ENCODE data around the gene GJC2.

Gene GJC2

GRCh38 chr1:228204958-228205357 is 55.2 kb downstream of the GJC2 start:
- H3K4me3 ChIP-seq (ENCODE audit: low read length, poor library complexity, severe bottlenecking), result no peak overlapping the region
- H3K4me2 ChIP-seq (ENCODE audit: low read depth, low read length, poor library complexity, severe bottlenecking), result no peak overlapping the region
- H3K9ac ChIP-seq (ENCODE audit: low read depth, low read length, poor library complexity, severe bottlenecking), result no peak overlapping the region
- no peaks in the 10 kb centered on the region for H3K27me3 ChIP-seq (ENCODE audit: insufficient read depth, low read length, poor library complexity, severe bottlenecking)
- peaks cover 1% of the 10 kb centered on the region; the same call in 1 of the 2 replicates for H3K9me3 ChIP-seq (ENCODE audit: insufficient read depth, low read depth, low read length)
- H3K79me2 ChIP-seq (ENCODE audit: insufficient read depth, low read length), result no peaks in the 10 kb centered on the region
- no peaks in the 10 kb centered on the region for H3K4me1 ChIP-seq (ENCODE audit: insufficient read depth, low read length, poor library complexity, severe bottlenecking)
- H2AFZ ChIP-seq (ENCODE audit: low read length), result no peak overlapping the region
- H3K36me3 ChIP-seq (ENCODE audit: insufficient read depth, low read length), result no peaks in the 10 kb centered on the region
- H3F3A ChIP-seq (ENCODE audit: low read depth), result no peaks in the 10 kb centered on the region
- no peak for TF ChIP-seq EZH2phosphoT487 (IDR thresholded peaks at IDR 0.05; ENCODE audit: borderline replicate concordance)
- TF ChIP-seq, protein P1, sequence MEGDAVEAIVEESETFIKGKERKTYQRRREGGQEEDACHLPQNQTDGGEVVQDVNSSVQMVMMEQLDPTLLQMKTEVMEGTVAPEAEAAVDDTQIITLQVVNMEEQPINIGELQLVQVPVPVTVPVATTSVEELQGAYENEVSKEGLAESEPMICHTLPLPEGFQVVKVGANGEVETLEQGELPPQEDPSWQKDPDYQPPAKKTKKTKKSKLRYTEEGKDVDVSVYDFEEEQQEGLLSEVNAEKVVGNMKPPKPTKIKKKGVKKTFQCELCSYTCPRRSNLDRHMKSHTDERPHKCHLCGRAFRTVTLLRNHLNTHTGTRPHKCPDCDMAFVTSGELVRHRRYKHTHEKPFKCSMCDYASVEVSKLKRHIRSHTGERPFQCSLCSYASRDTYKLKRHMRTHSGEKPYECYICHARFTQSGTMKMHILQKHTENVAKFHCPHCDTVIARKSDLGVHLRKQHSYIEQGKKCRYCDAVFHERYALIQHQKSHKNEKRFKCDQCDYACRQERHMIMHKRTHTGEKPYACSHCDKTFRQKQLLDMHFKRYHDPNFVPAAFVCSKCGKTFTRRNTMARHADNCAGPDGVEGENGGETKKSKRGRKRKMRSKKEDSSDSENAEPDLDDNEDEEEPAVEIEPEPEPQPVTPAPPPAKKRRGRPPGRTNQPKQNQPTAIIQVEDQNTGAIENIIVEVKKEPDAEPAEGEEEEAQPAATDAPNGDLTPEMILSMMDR (conservative IDR thresholded peaks at IDR 0.05; ENCODE audit: low read length), result no peak
- no peaks in the 10 kb centered on the region for H3K9me2 ChIP-seq (replicated peaks; ENCODE audit: low read depth, low read length)
- no peaks in the 10 kb centered on the region for H4K20me1 ChIP-seq (ENCODE audit: insufficient read depth, low read length, poor library complexity, severe bottlenecking)

DNA sequence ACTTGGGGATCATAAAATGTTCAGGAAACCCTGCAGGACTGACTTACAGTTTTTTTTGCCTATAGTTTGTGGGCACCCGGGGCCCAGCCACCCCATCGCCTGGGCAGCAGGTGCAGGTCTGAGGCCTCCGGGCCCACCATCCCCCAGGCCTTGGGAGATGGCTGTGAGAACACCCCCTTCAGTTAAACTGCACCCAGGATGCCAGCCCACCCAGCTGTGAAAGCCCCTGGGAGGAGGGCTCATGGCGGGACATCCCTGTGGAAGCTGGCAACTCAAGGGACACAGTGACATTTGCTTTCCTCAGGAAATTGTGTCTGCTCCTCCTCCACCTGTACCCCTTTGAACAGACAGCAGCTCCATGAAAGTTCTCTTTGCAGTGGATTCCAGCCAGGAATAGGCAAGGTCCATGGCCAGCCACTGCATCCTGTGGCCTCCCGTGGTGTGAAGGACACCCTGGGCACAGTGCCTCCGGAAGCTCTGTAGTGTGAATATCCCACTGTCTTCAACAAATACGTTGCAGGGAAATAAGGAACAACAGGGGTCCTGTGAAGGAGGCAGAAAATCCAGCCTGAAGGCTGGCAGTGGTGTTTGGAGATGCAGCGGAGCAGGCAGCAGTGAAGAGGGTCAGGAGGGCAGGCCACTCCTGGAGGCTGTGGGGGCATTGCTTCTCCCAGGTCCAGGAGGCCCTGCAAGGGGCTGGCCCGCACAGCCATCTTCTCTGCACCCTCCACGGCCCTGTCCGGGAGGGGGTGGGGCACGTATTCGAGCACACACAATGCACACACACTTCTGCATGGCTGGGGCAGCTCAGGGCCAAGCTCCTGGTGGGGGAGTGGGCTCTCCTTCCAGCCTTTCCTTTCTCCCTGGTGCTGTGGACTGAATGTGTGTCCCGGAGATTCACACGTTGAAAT is 56.1 kb downstream of the GJC2 start:
- Histone ChIP-seq H3K4me2 (ENCODE audit: low read depth, low read length, poor library complexity, severe bottlenecking) (no peak overlapping the region), H3K4me1 (ENCODE audit: insufficient read depth, low read length, poor library complexity, severe bottlenecking) (no peaks in the 10 kb centered on the region), H3K36me3 (ENCODE audit: insufficient read depth, low read length) (no peaks in the 10 kb centered on the region), H3F3A (ENCODE audit: low read depth) (no peaks in the 10 kb centered on the region), H3K4me3 (ENCODE audit: low read length, poor library complexity, severe bottlenecking) (no peak overlapping the region), H4K20me1 (ENCODE audit: insufficient read depth, low read length, poor library complexity, severe bottlenecking) (no peaks in the 10 kb centered on the region), H3K9me2 (replicated peaks; ENCODE audit: low read depth, low read length) (no peaks in the 10 kb centered on the region), H3K9ac (ENCODE audit: low read depth, low read length, poor library complexity, severe bottlenecking) (no peak overlapping the region), H3K79me2 (ENCODE audit: insufficient read depth, low read length) (no peaks in the 10 kb centered on the region), H3K27me3 (ENCODE audit: insufficient read depth, low read length, poor library complexity, severe bottlenecking) (no peaks in the 10 kb centered on the region), H3K9me3 (ENCODE audit: insufficient read depth, low read depth, low read length) (no peaks in the 10 kb centered on the region), H2AFZ (ENCODE audit: low read length) (no peak overlapping the region)
- no peak for TF ChIP-seq EZH2phosphoT487 (IDR thresholded peaks at IDR 0.05; ENCODE audit: borderline replicate concordance)
- TF ChIP-seq, protein P1 (conservative IDR thresholded peaks at IDR 0.05; ENCODE audit: low read length), result no peak

DNA sequence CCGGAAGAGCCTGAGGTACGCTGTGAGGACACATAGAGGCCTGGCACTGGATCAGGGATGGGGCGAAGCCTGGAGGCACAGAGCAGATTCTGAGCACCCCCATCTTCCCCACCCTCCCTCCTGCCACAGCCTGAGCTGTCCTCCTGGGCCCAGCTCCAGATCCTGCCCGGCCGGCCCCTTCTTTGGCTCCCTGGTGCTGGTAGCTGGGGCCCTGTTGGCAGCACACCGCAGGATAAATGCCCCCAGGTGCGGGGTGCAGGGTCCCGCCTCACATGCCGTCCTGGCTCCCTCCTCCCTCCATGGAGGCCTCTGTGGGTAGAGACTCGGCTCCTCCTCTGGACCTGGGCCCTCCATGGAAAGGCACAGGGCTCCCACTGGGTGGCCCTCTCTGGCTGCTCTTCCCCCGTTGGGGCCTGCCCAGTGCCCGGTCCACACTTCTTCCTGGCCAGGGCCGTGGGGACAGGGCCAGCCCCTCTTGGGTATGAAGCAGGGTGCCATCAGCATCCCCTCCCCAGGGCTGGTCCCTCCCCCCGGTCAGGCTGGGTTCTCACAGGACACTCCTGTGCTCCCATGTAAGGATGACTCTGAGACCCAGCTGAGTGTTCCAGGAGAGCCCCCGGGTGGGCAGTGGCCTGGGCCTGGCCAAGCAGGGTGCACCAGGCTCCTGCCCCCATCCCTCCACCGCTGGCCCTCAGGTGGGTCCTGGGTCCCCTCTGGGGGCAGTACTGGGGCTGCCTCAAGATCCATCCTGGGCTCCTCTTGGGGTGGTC is 57.0 kb downstream of the GJC2 start:
- H3K27me3 ChIP-seq (ENCODE audit: insufficient read depth, low read length, poor library complexity, severe bottlenecking), result no peaks in the 10 kb centered on the region
- H3F3A ChIP-seq (ENCODE audit: low read depth), result no peaks in the 10 kb centered on the region
- no peak overlapping the region for H2AFZ ChIP-seq (ENCODE audit: low read length)
- H3K4me3 ChIP-seq (ENCODE audit: low read length, poor library complexity, severe bottlenecking), result no peak overlapping the region
- no peaks in the 10 kb centered on the region for H3K36me3 ChIP-seq (ENCODE audit: insufficient read depth, low read length)
- H3K9me2 ChIP-seq (replicated peaks; ENCODE audit: low read depth, low read length), result no peaks in the 10 kb centered on the region
- TF ChIP-seq, protein P1 (conservative IDR thresholded peaks at IDR 0.05; ENCODE audit: low read length), result no peak
- no peak for TF ChIP-seq EZH2phosphoT487 (IDR thresholded peaks at IDR 0.05; ENCODE audit: borderline replicate concordance)
- H3K9ac ChIP-seq (ENCODE audit: low read depth, low read length, poor library complexity, severe bottlenecking), result no peak overlapping the region
- H4K20me1 ChIP-seq (ENCODE audit: insufficient read depth, low read length, poor library complexity, severe bottlenecking), result no peaks in the 10 kb centered on the region
- no peaks in the 10 kb centered on the region for H3K9me3 ChIP-seq (ENCODE audit: insufficient read depth, low read depth, low read length)
- no peaks in the 10 kb centered on the region for H3K79me2 ChIP-seq (ENCODE audit: insufficient read depth, low read length)
- H3K4me1 ChIP-seq (ENCODE audit: insufficient read depth, low read length, poor library complexity, severe bottlenecking), result no peaks in the 10 kb centered on the region
- H3K4me2 ChIP-seq (ENCODE audit: low read depth, low read length, poor library complexity, severe bottlenecking), result no peak overlapping the region
